DMS79 (cell line): ENCODE results near the gene NRG3.

Experiments
- DNase-seq: peaks from one replicate; lab custom pipeline; 2025; lab: John Stamatoyannopoulos, UW

NRG3 gene

GRCh38 chr10:81874875-81875466 lies at the start of gene NRG3:
TSS of gene NRG3 (plus strand) at chr10:81875194.
- DNase-seq: no peak

- DNase-seq: no peak
Observed at GRCh38 chr10:81828251-81828650, 46.7 kb upstream of the NRG3 start.

GRCh38 chr10:81831060-81831459 lies 43.9 kb upstream of the NRG3 start:
- DNase-seq: no peak

- no peak for DNase-seq
Observed at GRCh38 chr10:81838950-81839349, 36.0 kb upstream of the NRG3 start.

- no peak for DNase-seq
Observed at GRCh38 chr10:81843042-81843441, 32.0 kb upstream of the NRG3 start.

GRCh38 chr10:81847675-81848074 lies 27.3 kb upstream of the NRG3 start:
- DNase-seq: no peak

GRCh38 chr10:81848514-81848913 lies 26.5 kb upstream of the NRG3 start:
- no peak for DNase-seq

GRCh38 chr10:81848931-81849330 lies 26.1 kb upstream of the NRG3 start:
- no peak for DNase-seq

- DNase-seq: no peak
Observed at GRCh38 chr10:81862596-81862995, 12.4 kb upstream of the NRG3 start.

- no peak for DNase-seq
Observed at GRCh38 chr10:81863771-81864170, 11.2 kb upstream of the NRG3 start.

GRCh38 chr10:81865581-81865980 lies 9.4 kb upstream of the NRG3 start:
- DNase-seq: no peak

GRCh38 chr10:81866753-81867152 lies 8.2 kb upstream of the NRG3 start:
- no peak for DNase-seq

- no peak for DNase-seq
Observed at GRCh38 chr10:81870472-81870871, 4.5 kb upstream of the NRG3 start.

GRCh38 chr10:81871558-81871957 lies 3.4 kb upstream of the NRG3 start:
- DNase-seq: no peak

GRCh38 chr10:81872206-81872862 lies 2.7 kb upstream of the NRG3 start:
- no peak for DNase-seq

GRCh38 chr10:81873231-81873931 lies 1.6 kb upstream of the NRG3 start:
- DNase-seq: no peak

- DNase-seq: no peak
Observed at GRCh38 chr10:81873932-81874816, 820 bp upstream of the NRG3 start.

GRCh38 chr10:81875467-81876252 lies 666 bp downstream of the NRG3 start:
- DNase-seq: no peak

- no peak for DNase-seq
Observed at GRCh38 chr10:81876253-81877077, 1.5 kb downstream of the NRG3 start.

- no peak for DNase-seq
Observed at GRCh38 chr10:81877596-81877995, 2.6 kb downstream of the NRG3 start.

- DNase-seq: no peak
Observed at GRCh38 chr10:81882011-81882410, 7.0 kb downstream of the NRG3 start.
